ENCODE results near the gene MATN3. TPM values are rescaled to one million over a fixed set of nuclear protein-coding genes. Genes with fewer than 3 reads are reported as not detected.

Gene MATN3
- total and polyA plus RNA-seq, 9 of the 15 experiments (the other 6 are each of a cell fraction or from before 2014, with no cell fraction given): not detected

DNA sequence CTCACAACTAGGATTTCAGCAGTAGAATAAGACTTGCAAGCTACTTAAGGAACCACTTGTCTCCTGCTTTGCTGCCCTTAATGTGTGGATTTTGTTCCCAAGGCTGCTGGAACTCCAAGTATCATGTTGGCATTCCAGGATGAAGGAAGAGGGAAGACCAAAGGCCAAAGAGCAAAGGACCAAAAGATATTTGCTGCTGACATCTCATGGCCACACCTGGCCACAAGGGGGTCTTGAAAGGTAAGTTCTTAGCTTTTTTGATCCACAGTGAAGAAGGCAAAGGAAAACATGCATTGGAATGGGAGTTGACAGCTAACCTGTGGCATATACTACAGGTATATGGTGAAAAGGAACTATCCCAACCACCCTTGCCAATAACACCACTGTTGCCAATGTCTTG is 3.9 kb upstream of the MATN3 start:
- Histone ChIP-seq H3K27ac (ENCODE audit: extremely low read depth, low read depth, low read length) (no peak overlapping the region), H2AFZ (ENCODE audit: low read depth, low read length) (no peak overlapping the region), H3K4me3 (no peak overlapping the region), H3K79me2 (ENCODE audit: control insufficient read depth, insufficient read depth, low read length) (no peaks in the 10 kb centered on the region), H4K20me1 (replicated peaks; ENCODE audit: control insufficient read depth, insufficient read depth, low read length) (no peaks in the 10 kb centered on the region), H3K36me3 (ENCODE audit: control insufficient read depth, insufficient read depth, low read length) (no peaks in the 10 kb centered on the region), H3K4me2 (ENCODE audit: insufficient read depth, low read length) (no peak overlapping the region), H3K27me3 (ENCODE audit: control insufficient read depth in 2 of 2, insufficient read depth in 2 of 2, low read length in 2 of 2) (peaks cover 11 to 19% of the 10 kb centered on the region in 2 experiments), H3K9me1 (ENCODE audit: control insufficient read depth, insufficient read depth, low read length) (no peaks in the 10 kb centered on the region), H3K4me1 (replicated peaks in 1 of 2; ENCODE audit: control insufficient read depth in 2 of 2, insufficient read depth in 2 of 2, low read length in 2 of 2) (peaks cover 0 to 11% of the 10 kb centered on the region in 2 experiments; a peak in 2 of 5 replicates), H3K9me3 (replicated peaks; ENCODE audit: control insufficient read depth, insufficient read depth, low read depth, low read length) (0 out of 2 replicates have a peak, but pooled peaks cover 2% of the 10 kb centered on the region), H3K9ac (ENCODE audit: insufficient read depth in 1 of 2, low read depth in 2 of 2, low read length in 2 of 2) (no peak overlapping the region)
- TF ChIP-seq U2AF1 (optimal IDR thresholded peaks at IDR 0.05; ENCODE audit: low read depth, low read length) (no peak), KHSRP (IDR thresholded peaks at IDR 0.05) (no peak)
- TF ChIP-seq, protein P1, sequence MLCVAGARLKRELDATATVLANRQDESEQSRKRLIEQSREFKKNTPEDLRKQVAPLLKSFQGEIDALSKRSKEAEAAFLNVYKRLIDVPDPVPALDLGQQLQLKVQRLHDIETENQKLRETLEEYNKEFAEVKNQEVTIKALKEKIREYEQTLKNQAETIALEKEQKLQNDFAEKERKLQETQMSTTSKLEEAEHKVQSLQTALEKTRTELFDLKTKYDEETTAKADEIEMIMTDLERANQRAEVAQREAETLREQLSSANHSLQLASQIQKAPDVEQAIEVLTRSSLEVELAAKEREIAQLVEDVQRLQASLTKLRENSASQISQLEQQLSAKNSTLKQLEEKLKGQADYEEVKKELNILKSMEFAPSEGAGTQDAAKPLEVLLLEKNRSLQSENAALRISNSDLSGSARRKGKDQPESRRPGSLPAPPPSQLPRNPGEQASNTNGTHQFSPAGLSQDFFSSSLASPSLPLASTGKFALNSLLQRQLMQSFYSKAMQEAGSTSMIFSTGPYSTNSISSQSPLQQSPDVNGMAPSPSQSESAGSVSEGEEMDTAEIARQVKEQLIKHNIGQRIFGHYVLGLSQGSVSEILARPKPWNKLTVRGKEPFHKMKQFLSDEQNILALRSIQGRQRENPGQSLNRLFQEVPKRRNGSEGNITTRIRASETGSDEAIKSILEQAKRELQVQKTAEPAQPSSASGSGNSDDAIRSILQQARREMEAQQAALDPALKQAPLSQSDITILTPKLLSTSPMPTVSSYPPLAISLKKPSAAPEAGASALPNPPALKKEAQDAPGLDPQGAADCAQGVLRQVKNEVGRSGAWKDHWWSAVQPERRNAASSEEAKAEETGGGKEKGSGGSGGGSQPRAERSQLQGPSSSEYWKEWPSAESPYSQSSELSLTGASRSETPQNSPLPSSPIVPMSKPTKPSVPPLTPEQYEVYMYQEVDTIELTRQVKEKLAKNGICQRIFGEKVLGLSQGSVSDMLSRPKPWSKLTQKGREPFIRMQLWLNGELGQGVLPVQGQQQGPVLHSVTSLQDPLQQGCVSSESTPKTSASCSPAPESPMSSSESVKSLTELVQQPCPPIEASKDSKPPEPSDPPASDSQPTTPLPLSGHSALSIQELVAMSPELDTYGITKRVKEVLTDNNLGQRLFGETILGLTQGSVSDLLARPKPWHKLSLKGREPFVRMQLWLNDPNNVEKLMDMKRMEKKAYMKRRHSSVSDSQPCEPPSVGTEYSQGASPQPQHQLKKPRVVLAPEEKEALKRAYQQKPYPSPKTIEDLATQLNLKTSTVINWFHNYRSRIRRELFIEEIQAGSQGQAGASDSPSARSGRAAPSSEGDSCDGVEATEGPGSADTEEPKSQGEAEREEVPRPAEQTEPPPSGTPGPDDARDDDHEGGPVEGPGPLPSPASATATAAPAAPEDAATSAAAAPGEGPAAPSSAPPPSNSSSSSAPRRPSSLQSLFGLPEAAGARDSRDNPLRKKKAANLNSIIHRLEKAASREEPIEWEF (CRISPR knock-in tag; IDR thresholded peaks at IDR 0.05): no peak
- TF ChIP-seq, protein P2, sequence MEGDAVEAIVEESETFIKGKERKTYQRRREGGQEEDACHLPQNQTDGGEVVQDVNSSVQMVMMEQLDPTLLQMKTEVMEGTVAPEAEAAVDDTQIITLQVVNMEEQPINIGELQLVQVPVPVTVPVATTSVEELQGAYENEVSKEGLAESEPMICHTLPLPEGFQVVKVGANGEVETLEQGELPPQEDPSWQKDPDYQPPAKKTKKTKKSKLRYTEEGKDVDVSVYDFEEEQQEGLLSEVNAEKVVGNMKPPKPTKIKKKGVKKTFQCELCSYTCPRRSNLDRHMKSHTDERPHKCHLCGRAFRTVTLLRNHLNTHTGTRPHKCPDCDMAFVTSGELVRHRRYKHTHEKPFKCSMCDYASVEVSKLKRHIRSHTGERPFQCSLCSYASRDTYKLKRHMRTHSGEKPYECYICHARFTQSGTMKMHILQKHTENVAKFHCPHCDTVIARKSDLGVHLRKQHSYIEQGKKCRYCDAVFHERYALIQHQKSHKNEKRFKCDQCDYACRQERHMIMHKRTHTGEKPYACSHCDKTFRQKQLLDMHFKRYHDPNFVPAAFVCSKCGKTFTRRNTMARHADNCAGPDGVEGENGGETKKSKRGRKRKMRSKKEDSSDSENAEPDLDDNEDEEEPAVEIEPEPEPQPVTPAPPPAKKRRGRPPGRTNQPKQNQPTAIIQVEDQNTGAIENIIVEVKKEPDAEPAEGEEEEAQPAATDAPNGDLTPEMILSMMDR (IDR thresholded peaks at IDR 0.05 in 2 of 3, conservative IDR thresholded peaks at IDR 0.05 in 1 of 3; ENCODE audit: insufficient read depth in 2 of 3, low read depth in 1 of 3, low read length in 3 of 3): no peak
- TF ChIP-seq, protein P3, sequence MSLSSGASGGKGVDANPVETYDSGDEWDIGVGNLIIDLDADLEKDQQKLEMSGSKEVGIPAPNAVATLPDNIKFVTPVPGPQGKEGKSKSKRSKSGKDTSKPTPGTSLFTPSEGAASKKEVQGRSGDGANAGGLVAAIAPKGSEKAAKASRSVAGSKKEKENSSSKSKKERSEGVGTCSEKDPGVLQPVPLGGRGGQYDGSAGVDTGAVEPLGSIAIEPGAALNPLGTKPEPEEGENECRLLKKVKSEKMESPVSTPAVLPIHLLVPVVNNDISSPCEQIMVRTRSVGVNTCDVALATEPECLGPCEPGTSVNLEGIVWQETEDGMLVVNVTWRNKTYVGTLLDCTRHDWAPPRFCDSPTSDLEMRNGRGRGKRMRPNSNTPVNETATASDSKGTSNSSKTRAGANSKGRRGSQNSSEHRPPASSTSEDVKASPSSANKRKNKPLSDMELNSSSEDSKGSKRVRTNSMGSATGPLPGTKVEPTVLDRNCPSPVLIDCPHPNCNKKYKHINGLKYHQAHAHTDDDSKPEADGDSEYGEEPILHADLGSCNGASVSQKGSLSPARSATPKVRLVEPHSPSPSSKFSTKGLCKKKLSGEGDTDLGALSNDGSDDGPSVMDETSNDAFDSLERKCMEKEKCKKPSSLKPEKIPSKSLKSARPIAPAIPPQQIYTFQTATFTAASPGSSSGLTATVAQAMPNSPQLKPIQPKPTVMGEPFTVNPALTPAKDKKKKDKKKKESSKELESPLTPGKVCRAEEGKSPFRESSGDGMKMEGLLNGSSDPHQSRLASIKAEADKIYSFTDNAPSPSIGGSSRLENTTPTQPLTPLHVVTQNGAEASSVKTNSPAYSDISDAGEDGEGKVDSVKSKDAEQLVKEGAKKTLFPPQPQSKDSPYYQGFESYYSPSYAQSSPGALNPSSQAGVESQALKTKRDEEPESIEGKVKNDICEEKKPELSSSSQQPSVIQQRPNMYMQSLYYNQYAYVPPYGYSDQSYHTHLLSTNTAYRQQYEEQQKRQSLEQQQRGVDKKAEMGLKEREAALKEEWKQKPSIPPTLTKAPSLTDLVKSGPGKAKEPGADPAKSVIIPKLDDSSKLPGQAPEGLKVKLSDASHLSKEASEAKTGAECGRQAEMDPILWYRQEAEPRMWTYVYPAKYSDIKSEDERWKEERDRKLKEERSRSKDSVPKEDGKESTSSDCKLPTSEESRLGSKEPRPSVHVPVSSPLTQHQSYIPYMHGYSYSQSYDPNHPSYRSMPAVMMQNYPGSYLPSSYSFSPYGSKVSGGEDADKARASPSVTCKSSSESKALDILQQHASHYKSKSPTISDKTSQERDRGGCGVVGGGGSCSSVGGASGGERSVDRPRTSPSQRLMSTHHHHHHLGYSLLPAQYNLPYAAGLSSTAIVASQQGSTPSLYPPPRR (CRISPR knock-in tag; IDR thresholded peaks at IDR 0.05; ENCODE audit: borderline replicate concordance): no peak
- no TSS peak for BruUV-seq (replicated peaks)
- in situ Hi-C loops (cut with MboI): no loop called here
- ChIA-PET CTCF (ENCODE audit: low intra/inter-chr PET ratio) (interaction anchor here (1.6 to 3.3 kb wide), 3 partner anchors 77 to 82 kb away, joined by 6 to 18 read pairs (median 14); no protein-coding TSS in a partner anchor), POLR2A (interaction anchor here (1.2 kb wide), 1 partner anchor 33 kb away, joined by 4 read pairs; no protein-coding TSS in a partner anchor)
- peak in 1 of 4 experiments; percentile 19 for DNase-seq (ENCODE audit: extremely low read depth in 1 of 4, low spot score in 3 of 4)
- intact Hi-C loops (cut with micrococcal nuclease): loop anchor here (5.0 kb wide), 1 partner anchor 59 kb away; no protein-coding TSS in a partner anchor
- no peak for ATAC-seq
- no peak for FAIRE-seq

Data from K562 (cell line).